ENCODE results near the gene TBC1D4.
"Not testable (repeated sequence)": the region's sequence is repeated elsewhere in the genome, so short reads cannot be mapped to it uniquely, and the experiment has no call there.

Gene TBC1D4

DNA sequence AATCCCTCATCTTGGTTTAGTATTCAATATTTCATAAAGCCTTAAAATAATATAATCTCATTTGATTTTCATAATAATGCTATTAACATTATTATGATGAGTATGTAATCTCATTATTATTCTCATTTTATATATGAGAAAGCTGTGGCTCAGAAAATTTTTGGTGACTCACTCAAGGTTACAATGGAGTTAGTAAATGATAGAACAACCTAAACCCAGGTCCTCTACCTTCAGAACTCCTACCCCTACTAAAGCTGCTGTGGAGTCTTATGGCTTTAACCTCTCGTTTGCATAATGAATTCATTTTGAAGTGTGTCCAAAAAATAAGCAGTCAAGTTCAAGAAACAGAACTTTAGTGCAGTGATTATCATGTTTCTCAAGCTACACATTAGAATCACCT, 226.3 kb downstream of the TBC1D4 start:
- DNase-seq: no peak

DNA sequence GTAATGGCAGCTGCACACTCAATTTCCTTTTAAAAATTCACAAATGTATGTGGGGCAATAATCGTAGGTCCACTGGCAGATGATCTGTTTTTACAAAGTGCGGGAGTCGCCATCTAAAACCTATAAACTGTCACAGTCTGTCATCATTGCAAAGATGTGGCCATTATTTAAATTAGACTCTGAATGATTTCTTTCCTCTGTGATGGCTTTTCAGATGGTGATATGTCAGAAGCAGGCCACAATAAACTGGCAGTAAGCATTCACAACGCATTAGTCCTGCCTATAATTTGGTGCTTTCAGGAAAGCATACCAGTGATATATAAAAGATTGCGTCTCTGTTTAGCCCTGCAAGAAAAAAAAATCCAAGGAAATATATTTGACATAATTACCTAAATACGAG, 226.8 kb downstream of the TBC1D4 start:
- DNase-seq: no peak

DNA sequence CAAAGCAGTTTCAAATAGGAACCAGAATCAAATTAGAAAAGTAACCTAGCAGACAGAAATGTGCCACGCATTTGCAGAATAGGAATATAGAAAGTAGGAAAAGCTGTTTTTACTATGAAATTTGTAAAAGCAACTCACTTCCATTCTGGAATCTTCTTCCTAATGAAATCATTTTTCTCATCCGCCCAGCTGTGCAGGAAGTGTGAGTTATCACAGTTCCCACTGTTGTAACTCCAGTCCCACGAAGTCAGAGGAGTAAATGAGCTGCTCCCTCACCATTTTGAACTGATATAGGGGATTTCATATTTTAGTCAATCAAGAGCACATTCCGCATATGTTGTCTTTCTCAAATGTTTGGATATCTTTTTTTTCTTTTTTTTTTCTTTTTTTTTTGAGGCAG, 230.8 kb downstream of the TBC1D4 start:
- DNase-seq: no peak

DNA sequence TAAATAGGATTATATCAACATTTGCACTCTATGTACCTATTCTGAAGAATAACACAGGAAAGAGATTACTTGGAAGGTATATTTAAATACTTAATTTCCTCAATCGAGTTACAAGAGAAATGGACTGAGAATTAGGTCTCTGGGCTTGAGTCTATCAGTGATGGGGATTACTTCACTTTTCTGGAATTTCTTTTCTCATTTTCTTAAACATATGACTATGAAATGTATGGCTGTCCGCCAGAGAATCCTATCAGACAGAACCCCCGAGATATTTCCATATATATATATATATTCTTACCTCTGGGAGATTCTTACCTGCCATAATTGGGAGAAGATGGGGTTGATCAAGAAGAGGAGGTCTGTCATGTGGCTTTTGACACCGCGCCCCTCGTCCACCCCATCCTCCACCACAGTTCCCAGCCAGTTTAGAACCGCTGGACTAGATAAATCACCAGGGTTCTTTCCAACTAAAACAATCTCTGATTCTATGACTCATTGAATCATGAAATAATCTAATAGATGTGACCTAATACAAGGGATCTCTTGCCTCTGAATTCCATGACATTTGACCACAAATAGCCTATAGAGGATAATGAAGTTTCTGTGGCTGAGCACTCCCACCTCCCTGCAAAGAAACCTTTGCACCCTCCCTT, 231.3 kb downstream of the TBC1D4 start:
- no peak for DNase-seq

- not testable (repeated sequence) for DNase-seq
Measured at GRCh38 chr13:75245578-75245977, 236.4 kb downstream of the TBC1D4 start.

GRCh38 chr13:75240240-75240639, 241.7 kb downstream of the TBC1D4 start:
- DNase-seq: not testable (repeated sequence)

GRCh38 chr13:75236774-75237173, 245.2 kb downstream of the TBC1D4 start:
- DNase-seq: no peak

All from hematopoietic multipotent progenitor cell treated with erythropoietin and hydrocortisone succinate and interleukin-3 and kit ligand, for 6 days (in vitro differentiated cells).